Measurements from ENCODE around the gene MAEL. TPM values are rescaled to one million over a fixed set of nuclear protein-coding genes. Genes with fewer than 3 reads are reported as not detected.

MAEL gene
- total RNA-seq, 1 donor from 2014 or later = 0.11 TPM

- Mint-ChIP-seq H3K9me3 (ENCODE audit: unreplicated experiment) (no peaks in the 10 kb centered on the region), H3K27me3 (ENCODE audit: low read depth, unreplicated experiment) (no peaks in the 10 kb centered on the region), H3K4me1 (ENCODE audit: low read depth, unreplicated experiment) (peaks cover 52% of the 10 kb centered on the region), H3K4me3 (ENCODE audit: unreplicated experiment) (no peak overlapping the region), H3K27ac (ENCODE audit: unreplicated experiment) (peak overlapping the region; percentile 38), H3K36me3 (ENCODE audit: low read depth, unreplicated experiment) (no peaks in the 10 kb centered on the region)
- peak overlapping the region; percentile 70 for H3K4me2 ChIP-seq (ENCODE audit: low read length)
- peaks cover 29% of the 10 kb centered on the region for H3K27me3 ChIP-seq (ENCODE audit: insufficient read depth, low read length)
- H3K4me3 ChIP-seq (ENCODE audit: insufficient read depth, low read depth, low read length) = peak overlapping the region; percentile 15
- no peak overlapping the region for H3K9ac ChIP-seq (ENCODE audit: low read length)
- FAIRE-seq (peak; percentile 96), DNase-seq (ENCODE audit: low read depth) (peak; percentile 93)
- no peaks in the 10 kb centered on the region for H3K9me3 ChIP-seq (ENCODE audit: insufficient read depth, low read depth, low read length)
- H4K20me1 ChIP-seq (ENCODE audit: insufficient read depth, low read length) = no peaks in the 10 kb centered on the region
- no peak for TF ChIP-seq CTCF (IDR thresholded peaks at IDR 0.05; ENCODE audit: insufficient read depth, low read depth, low read length)
- TF ChIP-seq EZH2 (IDR thresholded peaks at IDR 0.05; ENCODE audit: insufficient read depth, low read length) = no peak
- H3K27ac ChIP-seq (ENCODE audit: low read depth, low read length) = peak overlapping the region; percentile 49
- H3K4me1 ChIP-seq (ENCODE audit: insufficient read depth, low read length) = peaks cover 23% of the 10 kb centered on the region
- H3K79me2 ChIP-seq (ENCODE audit: insufficient read depth, low read length) = no peaks in the 10 kb centered on the region
- no peak overlapping the region for H2AFZ ChIP-seq (ENCODE audit: low read depth, low read length)
- no peaks in the 10 kb centered on the region for H3K36me3 ChIP-seq (ENCODE audit: insufficient read depth, low read length)
Measured at GRCh38 chr1:166952002-166952746, 36.9 kb upstream of the MAEL start.

- Histone ChIP-seq H3K4me3 (ENCODE audit: insufficient read depth, low read depth, low read length) (no peak overlapping the region), H3K27me3 (ENCODE audit: insufficient read depth, low read length) (peaks cover 27% of the 10 kb centered on the region), H3K9me3 (ENCODE audit: insufficient read depth, low read depth, low read length) (no peaks in the 10 kb centered on the region), H3K79me2 (ENCODE audit: insufficient read depth, low read length) (no peaks in the 10 kb centered on the region), H3K27ac (ENCODE audit: low read depth, low read length) (no peak overlapping the region), H3K9ac (ENCODE audit: low read length) (no peak overlapping the region), H2AFZ (ENCODE audit: low read depth, low read length) (no peak overlapping the region), H4K20me1 (ENCODE audit: insufficient read depth, low read length) (no peaks in the 10 kb centered on the region), H3K4me2 (ENCODE audit: low read length) (no peak overlapping the region), H3K4me1 (ENCODE audit: insufficient read depth, low read length) (peaks cover 15% of the 10 kb centered on the region), H3K36me3 (ENCODE audit: insufficient read depth, low read length) (no peaks in the 10 kb centered on the region)
- TF ChIP-seq EZH2 (IDR thresholded peaks at IDR 0.05; ENCODE audit: insufficient read depth, low read length) (no peak), CTCF (IDR thresholded peaks at IDR 0.05; ENCODE audit: insufficient read depth, low read depth, low read length) (no peak)
- Mint-ChIP-seq H3K4me1 (ENCODE audit: low read depth, unreplicated experiment) (peaks cover 42% of the 10 kb centered on the region), H3K27ac (ENCODE audit: unreplicated experiment) (peak overlapping the region; percentile 27), H3K9me3 (ENCODE audit: unreplicated experiment) (peaks cover 2% of the 10 kb centered on the region), H3K4me3 (ENCODE audit: unreplicated experiment) (no peak overlapping the region), H3K27me3 (ENCODE audit: low read depth, unreplicated experiment) (no peaks in the 10 kb centered on the region), H3K36me3 (ENCODE audit: low read depth, unreplicated experiment) (no peaks in the 10 kb centered on the region)
- DNase-seq (ENCODE audit: low read depth) (peak; percentile 23), FAIRE-seq (no peak)
Measured at GRCh38 chr1:166953491-166953890, 35.6 kb upstream of the MAEL start.

All from astrocyte (in vitro differentiated cells and primary cell).